Measurements from ENCODE around the gene GLTP. TPM values are rescaled to one million over a fixed set of nuclear protein-coding genes. Genes with fewer than 3 reads are reported as not detected.

The GLTP gene
- total and polyA plus RNA-seq, 2 of the 4 experiments (the other 2 are of a cell fraction) = 34.4 to 58.4 TPM

GRCh38 chr12:109842021-109842420 is 38.3 kb downstream of the GLTP start:
- Histone ChIP-seq H3K18ac (ENCODE audit: low read depth, low read length) (no peak overlapping the region), H2AFZ (replicated peaks; ENCODE audit: low read length, poor library complexity) (no peak overlapping the region), H3K4me2 (ENCODE audit: low read depth, low read length) (no peak overlapping the region), H4K8ac (ENCODE audit: low read depth in 2 of 2, low read length in 2 of 2) (no peak overlapping the region), H3K27me3 (ENCODE audit: control insufficient read depth, insufficient read depth, low read length) (no peaks in the 10 kb centered on the region; the same call in 1 of the 2 replicates), H3K4ac (ENCODE audit: low read depth, low read length) (no peak overlapping the region), H2AK5ac (ENCODE audit: low read depth, low read length) (no peak overlapping the region), H3K4me1 (ENCODE audit: control insufficient read depth, insufficient read depth, low read length) (no peaks in the 10 kb centered on the region), H3K9me1 (ENCODE audit: insufficient read depth, low read length) (no peaks in the 10 kb centered on the region), H3K79me1 (ENCODE audit: low read depth in 1 of 2, low read length in 2 of 2) (no peaks in the 10 kb centered on the region), H4K5ac (ENCODE audit: low read depth, low read length) (no peak overlapping the region), H3K9ac (ENCODE audit: low read depth, low read length) (no peak overlapping the region), H3K36me3 (ENCODE audit: control insufficient read depth, insufficient read depth, low read length) (no peaks in the 10 kb centered on the region), H4K20me1 (ENCODE audit: insufficient read depth, low read length) (no peaks in the 10 kb centered on the region), H2BK15ac (ENCODE audit: low read depth, low read length) (no peak overlapping the region), H3K4me3 (ENCODE audit: insufficient read depth, low read depth, low read length) (no peak overlapping the region), H4K91ac (ENCODE audit: insufficient read depth, low read depth, low read length) (no peak overlapping the region), H2BK20ac (ENCODE audit: low read depth, low read length) (no peak overlapping the region), H2BK5ac (ENCODE audit: low read depth, low read length, poor library complexity, severe bottlenecking) (no peak overlapping the region), H3K27ac (ENCODE audit: insufficient read depth, low read length) (no peak overlapping the region), H3K9me3 (ENCODE audit: control insufficient read depth, insufficient read depth, low read length) (no peaks in the 10 kb centered on the region), H3K56ac (ENCODE audit: extremely low read depth, insufficient read depth, low read length) (no peak overlapping the region), H2AK9ac (replicated peaks; ENCODE audit: low read depth, low read length, poor library complexity) (no peak overlapping the region), H3K14ac (replicated peaks; ENCODE audit: low read depth, low read length) (no peak overlapping the region), H2BK120ac (ENCODE audit: low read depth, low read length) (no peak overlapping the region), H3K23ac (ENCODE audit: low read depth, low read length) (no peak overlapping the region)
- DNase-seq (no peak), ATAC-seq (ENCODE audit: low read depth) (no peak)
- TF ChIP-seq CTCF (conservative IDR thresholded peaks at IDR 0.05; ENCODE audit: low read depth, low read length) (0 out of 2 replicates have a peak, but pooled peaks have one; percentile 2), CHD1 (IDR thresholded peaks at IDR 0.05; ENCODE audit: low read depth, low read length) (no peak)
- in situ Hi-C loops (cut with MboI; ENCODE audit: low sequenced_read_pairs) (loop anchor here (5.0 kb wide), 1 partner anchor 40 kb away; no protein-coding TSS in a partner anchor), dilution Hi-C loops (cut with HindIII; ENCODE audit: low sequenced_read_pairs, unreplicated experiment) (no loop called here), intact Hi-C loops (cut with micrococcal nuclease) (no loop called here)
- no CpG with 5 or more reads among the region's 5 CpGs for WGBS, 2 experiments (ENCODE audit: extremely low coverage in 2 of 2, insufficient read length in 1 of 2)
- ChIA-PET CTCF (interaction anchor here (1.9 kb wide), 1 partner anchor 244 kb away, joined by 4 read pairs; no protein-coding TSS in a partner anchor), POLR2A (ENCODE audit: unreplicated experiment) (no interaction called here)
- no TSS peak for BruUV-seq (replicated peaks)
